ENCODE results near the gene ZBTB20. TPM values are rescaled to one million over a fixed set of nuclear protein-coding genes. Genes with fewer than 3 reads are reported as not detected.

ZBTB20 gene
- total RNA-seq, 1 donor from 2014 or later: 91.2 TPM

DNA sequence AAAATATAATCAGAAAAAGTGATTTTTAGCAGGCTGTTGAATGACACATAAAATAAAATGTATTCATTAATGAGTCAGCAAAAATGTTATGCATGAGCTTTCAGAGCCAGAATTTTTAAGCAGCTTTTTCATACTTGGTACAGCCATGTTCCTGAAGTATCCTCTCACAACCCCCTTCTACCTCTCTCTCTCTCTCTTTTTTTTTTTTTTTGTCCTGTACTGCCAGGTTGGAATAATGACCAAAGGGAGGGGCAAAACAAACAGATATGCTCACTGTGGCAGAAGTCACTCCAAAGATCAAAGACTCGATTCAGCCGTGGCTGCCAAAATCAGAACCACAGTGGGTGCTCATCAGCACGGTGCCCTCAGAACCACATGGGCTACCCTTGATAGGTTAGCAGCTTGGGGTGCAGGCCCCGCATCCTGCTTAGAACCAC lies 383.0 kb downstream of the ZBTB20 start:
- CTCF ChIA-PET: no interaction called here
- Mint-ChIP-seq H3K4me3 (no peak overlapping the region), H3K4me1 (peaks cover 7% of the 10 kb centered on the region), H3K36me3 (ENCODE audit: low read depth) (no peaks in the 10 kb centered on the region), H3K9me3 (no peaks in the 10 kb centered on the region), H3K27me3 (no peaks in the 10 kb centered on the region), H3K27ac (no peak overlapping the region)
- no peak for ATAC-seq (ENCODE audit: low read depth)
- DNase-seq: no peak
- TF ChIP-seq, protein P1, sequence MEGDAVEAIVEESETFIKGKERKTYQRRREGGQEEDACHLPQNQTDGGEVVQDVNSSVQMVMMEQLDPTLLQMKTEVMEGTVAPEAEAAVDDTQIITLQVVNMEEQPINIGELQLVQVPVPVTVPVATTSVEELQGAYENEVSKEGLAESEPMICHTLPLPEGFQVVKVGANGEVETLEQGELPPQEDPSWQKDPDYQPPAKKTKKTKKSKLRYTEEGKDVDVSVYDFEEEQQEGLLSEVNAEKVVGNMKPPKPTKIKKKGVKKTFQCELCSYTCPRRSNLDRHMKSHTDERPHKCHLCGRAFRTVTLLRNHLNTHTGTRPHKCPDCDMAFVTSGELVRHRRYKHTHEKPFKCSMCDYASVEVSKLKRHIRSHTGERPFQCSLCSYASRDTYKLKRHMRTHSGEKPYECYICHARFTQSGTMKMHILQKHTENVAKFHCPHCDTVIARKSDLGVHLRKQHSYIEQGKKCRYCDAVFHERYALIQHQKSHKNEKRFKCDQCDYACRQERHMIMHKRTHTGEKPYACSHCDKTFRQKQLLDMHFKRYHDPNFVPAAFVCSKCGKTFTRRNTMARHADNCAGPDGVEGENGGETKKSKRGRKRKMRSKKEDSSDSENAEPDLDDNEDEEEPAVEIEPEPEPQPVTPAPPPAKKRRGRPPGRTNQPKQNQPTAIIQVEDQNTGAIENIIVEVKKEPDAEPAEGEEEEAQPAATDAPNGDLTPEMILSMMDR (IDR thresholded peaks at IDR 0.05): no peak
- intact Hi-C loops (cut with micrococcal nuclease): no loop called here
- POLR2A ChIA-PET: no interaction called here

DNA sequence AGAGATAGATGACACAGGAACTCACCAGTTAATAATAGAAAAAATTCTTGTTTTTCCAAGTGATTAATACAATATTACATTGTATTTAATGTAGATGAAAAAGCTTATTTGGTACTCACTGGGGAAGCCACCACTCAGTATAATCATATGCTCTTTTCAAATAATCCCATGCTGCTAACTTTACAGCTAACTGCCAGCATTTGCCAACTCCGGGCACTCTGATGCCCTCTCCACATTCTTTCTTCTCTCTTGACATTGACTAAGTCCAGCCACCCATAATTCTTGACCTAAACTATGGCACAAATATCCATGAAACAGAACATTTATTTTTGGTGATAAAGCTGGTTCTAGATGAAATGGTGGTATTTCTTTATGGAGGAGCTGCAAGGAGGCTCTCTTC lies 384.9 kb downstream of the ZBTB20 start:
- TF ChIP-seq, protein P1 (IDR thresholded peaks at IDR 0.05): no peak
- Mint-ChIP-seq H3K4me1 (peaks cover 16% of the 10 kb centered on the region), H3K4me3 (no peak overlapping the region), H3K9me3 (no peaks in the 10 kb centered on the region), H3K27me3 (no peaks in the 10 kb centered on the region), H3K36me3 (ENCODE audit: low read depth) (no peaks in the 10 kb centered on the region), H3K27ac (no peak overlapping the region)
- ATAC-seq (ENCODE audit: low read depth) (no peak), DNase-seq (no peak)
- intact Hi-C loops (cut with micrococcal nuclease): no loop called here
- POLR2A ChIA-PET: no interaction called here
- CTCF ChIA-PET: no interaction called here

DNA sequence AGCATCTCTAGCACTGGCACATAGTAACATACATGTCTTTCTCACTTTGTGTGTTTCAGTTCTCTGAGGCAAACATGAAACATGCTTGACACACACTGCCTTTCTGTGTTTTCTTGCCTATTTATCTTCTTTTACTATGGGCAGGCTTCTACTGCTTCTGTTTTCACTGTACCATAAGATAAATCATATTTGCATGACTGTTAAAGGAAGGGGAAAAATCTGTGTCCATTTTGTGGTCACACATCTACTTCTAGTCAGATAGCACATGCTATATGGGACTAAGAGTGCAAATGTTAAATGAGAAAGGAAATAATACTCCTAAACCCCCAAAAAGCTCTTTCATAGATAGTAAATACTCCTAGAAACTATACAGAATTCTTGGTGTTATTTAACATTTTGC lies 386.4 kb downstream of the ZBTB20 start:
- Mint-ChIP-seq H3K4me1 (peaks cover 24% of the 10 kb centered on the region), H3K9me3 (no peaks in the 10 kb centered on the region), H3K27ac (no peak overlapping the region), H3K4me3 (no peak overlapping the region), H3K36me3 (ENCODE audit: low read depth) (no peaks in the 10 kb centered on the region), H3K27me3 (no peaks in the 10 kb centered on the region)
- DNase-seq (no peak), ATAC-seq (ENCODE audit: low read depth) (no peak)
- ChIA-PET POLR2A (no interaction called here), CTCF (no interaction called here)
- TF ChIP-seq, protein P1 (IDR thresholded peaks at IDR 0.05): no peak
- intact Hi-C loops (cut with micrococcal nuclease): no loop called here

DNA sequence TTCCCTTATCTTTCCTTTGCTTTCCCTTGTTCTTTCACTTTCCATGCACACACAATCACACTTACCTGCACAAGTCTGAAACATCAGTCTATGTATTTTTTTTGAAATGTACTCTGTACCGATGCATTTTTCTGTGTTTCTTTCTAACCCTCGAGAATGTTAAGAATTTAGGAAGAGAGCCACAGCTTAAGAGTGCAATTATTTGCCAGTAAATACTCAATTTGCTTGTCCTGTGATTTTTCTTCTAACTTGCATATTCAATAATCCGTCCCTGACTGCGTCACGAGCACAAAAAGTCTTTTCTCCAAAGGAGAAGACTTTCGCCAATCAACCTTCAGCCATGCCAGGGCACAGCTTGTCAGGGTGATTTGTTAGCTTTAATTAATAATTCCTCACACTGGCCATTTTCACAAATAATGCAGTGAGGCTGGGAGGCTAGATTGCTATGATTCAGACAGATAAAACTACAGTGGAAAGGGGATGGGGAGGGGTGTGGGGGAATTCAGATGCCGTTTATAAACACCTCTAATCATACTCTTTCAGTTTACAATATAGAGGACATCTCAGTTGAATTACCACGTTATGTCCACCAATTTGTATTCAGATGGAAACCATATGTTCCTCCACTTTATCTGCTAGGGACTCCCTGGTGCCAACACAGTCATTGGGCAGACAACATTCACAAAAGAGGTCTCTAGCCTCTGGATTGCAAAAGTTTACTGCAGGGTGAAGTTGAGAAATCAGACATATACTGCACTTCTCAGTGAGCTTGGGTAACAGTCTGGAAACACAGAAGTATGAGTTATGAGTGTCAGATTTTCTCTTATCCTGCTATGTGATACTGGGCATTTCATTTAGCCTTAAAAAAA lies 388.0 kb downstream of the ZBTB20 start:
- Mint-ChIP-seq H3K27ac (no peak overlapping the region), H3K36me3 (ENCODE audit: low read depth) (no peaks in the 10 kb centered on the region), H3K9me3 (no peaks in the 10 kb centered on the region), H3K4me3 (no peak overlapping the region), H3K27me3 (no peaks in the 10 kb centered on the region), H3K4me1 (peaks cover 24% of the 10 kb centered on the region)
- intact Hi-C loops (cut with micrococcal nuclease): no loop called here
- CTCF ChIA-PET: no interaction called here
- POLR2A ChIA-PET: no interaction called here
- TF ChIP-seq, protein P1 (IDR thresholded peaks at IDR 0.05): no peak
- DNase-seq (no peak), ATAC-seq (ENCODE audit: low read depth) (no peak)

DNA sequence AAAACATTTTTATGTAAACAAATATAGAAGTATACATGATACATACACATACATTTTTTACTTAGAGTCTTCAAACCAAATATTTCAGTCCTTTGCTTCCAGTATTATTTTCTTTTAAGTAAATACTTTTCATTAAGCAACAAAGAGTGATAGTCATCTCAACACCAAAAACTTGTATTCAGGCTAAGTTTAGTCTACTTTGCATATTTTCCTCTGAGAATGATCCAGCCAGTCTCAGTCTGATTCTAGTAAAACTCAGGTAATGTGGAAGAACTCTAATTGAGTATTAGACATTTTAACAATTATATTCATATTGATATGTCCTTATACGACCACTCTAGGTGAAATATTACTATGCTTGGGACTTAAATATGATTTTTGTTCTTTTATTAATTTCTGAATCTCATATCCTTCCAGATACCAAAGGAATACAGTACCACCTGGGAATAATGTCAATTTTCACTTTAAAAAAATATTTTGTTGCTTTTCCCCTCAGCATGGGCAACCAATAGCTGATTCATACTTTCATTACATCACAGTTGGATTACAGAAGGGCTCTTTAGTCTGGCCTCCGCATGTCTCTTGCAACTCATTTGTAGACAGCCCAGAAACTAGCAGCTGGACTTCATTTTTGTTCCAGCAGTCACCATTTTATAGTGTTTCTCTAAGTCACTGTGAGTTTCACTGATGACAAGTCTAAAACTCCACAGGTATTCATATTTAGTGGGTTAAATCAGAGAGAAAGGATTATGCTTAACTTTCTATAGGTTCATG lies 390.4 kb downstream of the ZBTB20 start:
- Mint-ChIP-seq H3K27me3 (no peaks in the 10 kb centered on the region), H3K4me1 (peaks cover 24% of the 10 kb centered on the region), H3K27ac (peak overlapping the region; percentile 61), H3K4me3 (no peak overlapping the region), H3K9me3 (no peaks in the 10 kb centered on the region), H3K36me3 (ENCODE audit: low read depth) (no peaks in the 10 kb centered on the region)
- TF ChIP-seq, protein P1 (IDR thresholded peaks at IDR 0.05): no peak
- intact Hi-C loops (cut with micrococcal nuclease): no loop called here
- ATAC-seq (ENCODE audit: low read depth) (peak; percentile 45), DNase-seq (no peak)
- ChIA-PET CTCF (no interaction called here), POLR2A (no interaction called here)
